ENCODE results near the gene COLQ.
"Not testable (repeated sequence)": the region's sequence is repeated elsewhere in the genome, so short reads cannot be mapped to it uniquely, and the experiment has no call there.

COLQ gene

GRCh38 chr3:15427182-15427880, 94.2 kb downstream of the COLQ start, which contains the start of the genes EAF1 and METTL6:
EAF1 (plus strand) TSS chr3:15427598; CDS start chr3:15427780, 182 bp downstream.
METTL6 (minus strand) TSS chr3:15427544; CDS start chr3:15426511, 1,033 bp downstream.
- peak; percentile 16 for DNase-seq (ENCODE audit: low read depth, low spot score)

GRCh38 chr3:15426579-15427118, 94.9 kb downstream of the COLQ start:
- no peak for DNase-seq (ENCODE audit: low read depth, low spot score)

- DNase-seq (ENCODE audit: low read depth, low spot score), result no peak
Observed at GRCh38 chr3:15420871-15421270, 100.6 kb downstream of the COLQ start.

GRCh38 chr3:15410966-15411365, 110.5 kb downstream of the COLQ start:
- not testable (repeated sequence) for DNase-seq (ENCODE audit: low read depth, low spot score)

DNA sequence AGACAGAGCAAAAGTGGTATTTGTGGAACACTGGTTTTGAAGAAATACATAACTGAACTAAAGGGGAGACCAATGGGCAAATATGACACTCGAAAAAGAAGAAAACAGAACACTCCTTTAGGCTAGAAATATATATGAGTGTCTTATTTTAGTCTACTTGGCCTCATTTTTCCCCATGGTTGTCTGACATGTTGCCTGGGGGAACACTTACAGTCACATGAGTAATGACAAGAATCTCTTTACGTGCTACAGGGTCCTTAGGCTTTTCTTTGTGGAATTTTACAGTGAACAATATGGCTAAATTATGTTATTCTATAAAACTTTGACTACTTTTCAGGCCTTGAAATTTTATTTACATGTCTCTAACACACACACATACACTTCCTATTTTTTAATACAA, 111.7 kb downstream of the COLQ start:
- no peak for DNase-seq (ENCODE audit: low read depth, low spot score)

- no peak for DNase-seq (ENCODE audit: low read depth, low spot score)
Observed at GRCh38 chr3:15409239-15409638, 112.3 kb downstream of the COLQ start.

GRCh38 chr3:15405448-15406050, 116.0 kb downstream of the COLQ start:
- DNase-seq (ENCODE audit: low read depth, low spot score), result no peak

DNA sequence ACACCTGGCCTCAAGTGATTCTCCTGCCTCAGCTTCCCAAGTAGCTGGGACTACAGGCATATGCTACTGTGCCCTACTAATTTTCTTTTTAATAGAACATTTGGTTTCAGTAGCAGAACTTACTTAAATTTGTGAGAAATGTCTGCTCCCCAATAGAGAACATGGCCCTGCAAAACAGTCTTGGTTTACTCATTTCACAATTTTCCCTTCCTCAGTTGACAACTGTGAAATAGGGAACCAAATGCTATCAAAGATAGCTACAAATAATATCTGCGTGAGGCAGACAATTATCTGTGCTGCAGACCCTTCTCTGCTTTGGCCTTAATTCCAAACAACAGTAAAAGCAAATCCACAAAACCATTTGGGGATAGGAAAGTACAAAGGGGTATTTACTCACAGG, 116.7 kb downstream of the COLQ start:
- no peak for DNase-seq (ENCODE audit: low read depth, low spot score)

DNA sequence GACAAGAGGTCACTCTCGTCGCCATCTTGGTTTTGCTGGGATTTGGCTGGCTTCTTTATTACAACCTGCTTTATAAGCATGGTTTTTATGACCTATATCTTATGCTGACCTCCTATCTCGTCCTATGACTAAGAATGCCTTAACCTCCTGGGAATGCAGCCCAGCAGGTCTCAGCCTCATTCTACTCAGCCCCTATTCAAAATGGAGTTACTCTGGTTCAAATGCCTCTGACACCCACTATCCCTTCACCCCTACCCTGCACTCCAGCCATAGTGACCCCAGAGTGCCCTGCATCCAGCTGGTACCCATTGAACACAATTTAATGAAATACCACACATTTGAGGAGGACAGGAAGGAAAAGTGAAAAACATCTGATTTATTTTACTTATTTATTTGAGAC, 117.5 kb downstream of the COLQ start:
- DNase-seq (ENCODE audit: low read depth, low spot score), result no peak

DNA sequence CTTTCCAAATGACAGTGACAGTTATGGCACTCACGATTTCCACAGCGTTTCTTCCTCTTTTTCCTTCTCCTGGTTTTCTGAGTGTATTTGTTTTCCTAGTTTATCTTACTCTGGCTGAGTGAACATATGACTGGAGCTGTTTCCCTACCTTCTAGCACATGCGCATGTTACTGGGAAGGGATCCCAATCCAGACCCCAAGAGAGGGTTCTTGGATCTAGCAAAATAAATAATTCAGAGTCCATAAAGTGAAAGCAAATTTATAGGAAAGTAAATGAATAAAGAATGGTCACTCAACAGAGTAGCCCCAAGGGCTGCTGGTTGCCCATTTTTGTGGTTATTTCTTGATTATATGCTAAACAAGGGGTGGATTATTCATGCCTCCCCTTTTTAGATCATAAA, 118.0 kb downstream of the COLQ start:
- no peak for DNase-seq (ENCODE audit: low read depth, low spot score)

DNA sequence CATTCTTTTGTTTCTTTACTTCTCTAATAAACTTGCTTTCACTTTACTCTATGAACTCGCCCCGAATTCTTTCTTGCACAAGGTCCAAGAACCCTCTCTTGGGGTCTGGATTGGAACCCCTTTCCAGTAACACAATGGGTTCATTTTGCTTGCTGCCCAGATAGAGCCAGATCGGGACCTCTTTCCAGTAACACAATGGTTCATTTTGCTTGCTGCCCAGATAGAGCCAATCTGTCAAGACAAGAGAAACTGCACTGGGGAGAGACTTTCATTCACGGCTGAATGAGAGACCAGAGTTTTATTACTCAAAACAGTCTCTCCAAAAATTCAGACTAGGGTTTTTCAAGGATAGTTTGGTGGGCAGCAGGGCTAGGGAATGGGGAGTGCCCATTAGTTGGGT, 119.6 kb downstream of the COLQ start:
- no peak for DNase-seq (ENCODE audit: low read depth, low spot score)

All from brain pericyte (primary cell).